Measurements from ENCODE around the gene TBCD.

The TBCD gene

GRCh38 chr17:82720204-82720603 is 31.7 kb upstream of the TBCD start:
- no peak for DNase-seq (ENCODE audit: low spot score)
- TF ChIP-seq CTCF (IDR thresholded peaks at IDR 0.05; ENCODE audit: extremely low read depth, missing control alignments), result no peak

GRCh38 chr17:82722341-82723013 is 29.4 kb upstream of the TBCD start:
- no peak for DNase-seq (ENCODE audit: low spot score)
- no peak for TF ChIP-seq CTCF (IDR thresholded peaks at IDR 0.05; ENCODE audit: extremely low read depth, missing control alignments)

- no peak for DNase-seq (ENCODE audit: low spot score)
- no peak for TF ChIP-seq CTCF (IDR thresholded peaks at IDR 0.05; ENCODE audit: extremely low read depth, missing control alignments)
These were observed 28.6 kb upstream of the TBCD start for GRCh38 chr17:82723169-82723807.

- DNase-seq (ENCODE audit: low spot score), result no peak
- no peak for TF ChIP-seq CTCF (IDR thresholded peaks at IDR 0.05; ENCODE audit: extremely low read depth, missing control alignments)
These were observed 25.4 kb upstream of the TBCD start for GRCh38 chr17:82726427-82726826.

GRCh38 chr17:82729479-82730260 is 22.2 kb upstream of the TBCD start:
- no peak for DNase-seq (ENCODE audit: low spot score)
- no peak for TF ChIP-seq CTCF (IDR thresholded peaks at IDR 0.05; ENCODE audit: extremely low read depth, missing control alignments)

- no peak for TF ChIP-seq CTCF (IDR thresholded peaks at IDR 0.05; ENCODE audit: extremely low read depth, missing control alignments)
These were observed 19.6 kb upstream of the TBCD start for GRCh38 chr17:82732118-82732743.

More at GRCh38 chr17:82732118-82732743, 19.6 kb upstream of the TBCD start:
- DNase-seq (ENCODE audit: low spot score), result no peak
